Neural cell (in vitro differentiated cells): Measurements from ENCODE around the gene TMEM244. TPM values are rescaled to one million over a fixed set of nuclear protein-coding genes. Genes with fewer than 3 reads are reported as not detected.

Experiments
- H2AFZ ChIP-seq: fragments of 200-600, 300-800 bp; sonication (generic), shearing (Covaris generic); 2 replicates; pipeline ENCODE4 v1.6.0; 2014; ENCODE audit warnings: low read depth, mild to moderate bottlenecking, antibody characterized with exemption, low read length, moderate library complexity
- H3F3A ChIP-seq: fragments of 200-600 bp; shearing (Covaris generic); 2 replicates; pipeline ENCODE4 v1.6.1; 2016; ENCODE audit warnings: mild to moderate bottlenecking, moderate library complexity, mixed read lengths, antibody characterized with exemption, low read length; ENCODE audit not compliant: insufficient read depth, poor library complexity, severe bottlenecking
- H3K27ac ChIP-seq: fragments of 200-600, 300-800 bp; sonication (generic), shearing (Covaris generic); 2 replicates; pipeline ENCODE4 v1.5.1; 2014; ENCODE audit warnings: mild to moderate bottlenecking, low read length, moderate library complexity
- H3K27me3 ChIP-seq: fragments of 300-800, 200-600 bp; sonication (generic), shearing (Covaris generic); 2 replicates; pipeline ENCODE4 v1.6.0; 2014; ENCODE audit warnings: mild to moderate bottlenecking, low read depth, low read length, moderate library complexity; ENCODE audit not compliant: insufficient read depth
- H3K36me3 ChIP-seq: fragments of 300-800, 200-600 bp; sonication (generic), shearing (Covaris generic); 2 replicates; pipeline ENCODE4 v1.5.1; 2014; ENCODE audit warnings: mild to moderate bottlenecking, antibody characterized with exemption, low read length, moderate library complexity; ENCODE audit not compliant: insufficient read depth
- H3K4me2 ChIP-seq: fragments of 300-800, 200-600 bp; sonication (generic), shearing (Covaris generic); 2 replicates; pipeline ENCODE4 v1.6.0; 2014; ENCODE audit warnings: mild to moderate bottlenecking, low read length
- H3K4me3 ChIP-seq: fragments of 300-800, 200-600 bp; sonication (generic), shearing (Covaris generic); 2 replicates; pipeline ENCODE4 v1.5.1; 2014; ENCODE audit warnings: mild to moderate bottlenecking, low read length, moderate library complexity
- H3K79me2 ChIP-seq: fragments of 200-600 bp; shearing (Covaris generic); replicated peaks from 2 replicates; pipeline ENCODE4 v1.6.0; 2014; ENCODE audit warnings: mild to moderate bottlenecking, low read length, moderate library complexity; ENCODE audit not compliant: insufficient read depth
- H3K9ac ChIP-seq: fragments of 300-800, 200-600 bp; sonication (generic), shearing (Covaris generic); 2 replicates; pipeline ENCODE4 v1.6.1; 2016; ENCODE audit warnings: mild to moderate bottlenecking, low read length, mixed read lengths
- H3K9me2 ChIP-seq: fragments of 200-600 bp; shearing (Covaris generic); 2 replicates; pipeline ENCODE4 v1.6.1; 2016; ENCODE audit warnings: mild to moderate bottlenecking, low read length, mixed read lengths; ENCODE audit not compliant: insufficient read depth
- H3K9me3 ChIP-seq: fragments of 200-600, 300-800 bp; sonication (generic), shearing (Covaris generic); 2 replicates; pipeline ENCODE4 v1.6.1; 2016; ENCODE audit warnings: mild to moderate bottlenecking, mixed run types, low read length, moderate library complexity, mixed read lengths
- H4K20me1 ChIP-seq: fragments of 200-600 bp; shearing (Covaris generic); 2 replicates; pipeline ENCODE4 v1.6.1; 2016; ENCODE audit warnings: mild to moderate bottlenecking, mixed run types; ENCODE audit not compliant: insufficient read depth
- CTCF ChIP-seq: fragments of 450-650 bp; IDR thresholded peaks from 2 replicates; pipeline ENCODE4 v1.5.1; 2014; ENCODE audit warnings: antibody characterized with exemption, mild to moderate bottlenecking, moderate library complexity; ENCODE audit not compliant: poor library complexity, severe bottlenecking
- EP300 ChIP-seq: fragments of 450-650 bp; conservative IDR thresholded peaks from 2 replicates; pipeline ENCODE4 v1.6.1; 2014; ENCODE audit warnings: antibody characterized with exemption, mild to moderate bottlenecking, moderate library complexity; ENCODE audit not compliant: poor library complexity, severe bottlenecking
- EZH2 ChIP-seq: fragments of 200-600, 300-800 bp; shearing (Covaris generic), sonication (generic); IDR thresholded peaks from 2 replicates; pipeline ENCODE4 v1.6.1; 2014; ENCODE audit warnings: antibody characterized with exemption, low read length, borderline replicate concordance, mild to moderate bottlenecking; ENCODE audit not compliant: insufficient read depth, poor library complexity, severe bottlenecking
- MXI1 ChIP-seq: fragments of 450-650 bp; conservative IDR thresholded peaks from 2 replicates; pipeline ENCODE4 v1.6.1; 2014; ENCODE audit warnings: antibody characterized with exemption, mild to moderate bottlenecking; ENCODE audit not compliant: poor library complexity, severe bottlenecking
- POLR2AphosphoS5 ChIP-seq: IDR thresholded peaks from 2 replicates; pipeline ENCODE4 v1.6.1; 2012
- RAD21 ChIP-seq: fragments of 450-650 bp; conservative IDR thresholded peaks from 2 replicates; pipeline ENCODE4 v1.6.1; 2014; ENCODE audit warnings: antibody characterized with exemption, mild to moderate bottlenecking, moderate library complexity
- REST ChIP-seq: IDR thresholded peaks from 2 replicates; pipeline ENCODE4 v1.6.1; 2012; ENCODE audit warnings: borderline replicate concordance
- SMC3 ChIP-seq: fragments of 450-650 bp; conservative IDR thresholded peaks from 2 replicates; pipeline ENCODE4 v1.6.1; 2014; ENCODE audit warnings: antibody characterized with exemption, mild to moderate bottlenecking, moderate library complexity; ENCODE audit not compliant: poor library complexity
- TAF1 ChIP-seq: IDR thresholded peaks from 2 replicates; pipeline ENCODE4 v1.6.1; 2012; ENCODE audit warnings: low read depth
- polyA plus RNA-seq: library from polyadenylated mRNA; depleted of rRNA; stranded (reverse); fragments of >200 nt; gene quantifications from 2 replicates; pipeline ENCODE4 v1.2.3, GENCODE V29; 2014

TMEM244 gene
- polyA plus RNA-seq, 1 donor from 2014 or later, result not detected

GRCh38 chr6:129901910-129902309 lies 40.8 kb upstream of the TMEM244 start:
- TF ChIP-seq EP300, result no peak
- TF ChIP-seq TAF1, result no peak
- no peak for TF ChIP-seq EZH2
- TF ChIP-seq RAD21, result no peak
- TF ChIP-seq REST, result no peak
- no peak for TF ChIP-seq CTCF
- TF ChIP-seq POLR2AphosphoS5, result no peak
- TF ChIP-seq MXI1, result no peak
- TF ChIP-seq SMC3, result no peak

GRCh38 chr6:129895692-129896091 lies 34.6 kb upstream of the TMEM244 start:
- Histone ChIP-seq H3K9me2 (no peaks in the 10 kb centered on the region), H3K36me3 (no peaks in the 10 kb centered on the region), H3K27ac (no peak overlapping the region), H3K4me3 (no peak overlapping the region), H3F3A (no peaks in the 10 kb centered on the region), H2AFZ (no peak overlapping the region), H4K20me1 (no peaks in the 10 kb centered on the region), H3K27me3 (no peaks in the 10 kb centered on the region), H3K9ac (no peak overlapping the region), H3K4me2 (no peak overlapping the region), H3K79me2 (no peaks in the 10 kb centered on the region), H3K9me3 (no peaks in the 10 kb centered on the region)
- TF ChIP-seq EZH2 (no peak), RAD21 (no peak), EP300 (no peak), REST (no peak), CTCF (no peak), POLR2AphosphoS5 (no peak), SMC3 (no peak), MXI1 (no peak), TAF1 (no peak)

More at GRCh38 chr6:129901910-129902309, 40.8 kb upstream of the TMEM244 start:
- Histone ChIP-seq H3K27ac (no peak overlapping the region), H3F3A (no peaks in the 10 kb centered on the region), H3K36me3 (no peaks in the 10 kb centered on the region), H2AFZ (no peak overlapping the region), H3K9me2 (no peaks in the 10 kb centered on the region), H3K4me3 (no peak overlapping the region), H3K9ac (no peak overlapping the region), H3K79me2 (no peaks in the 10 kb centered on the region), H3K27me3 (no peaks in the 10 kb centered on the region), H3K9me3 (no peaks in the 10 kb centered on the region), H3K4me2 (no peak overlapping the region), H4K20me1 (no peaks in the 10 kb centered on the region)
